Endothelial cell (in vitro differentiated cells): Measurements from ENCODE around the gene KISS1. TPM values are rescaled to one million over a fixed set of nuclear protein-coding genes. Genes with fewer than 3 reads are reported as not detected.

Experiments used
- DNase-seq: peaks from one replicate; pipeline ENCODE4 v3.0.0; 2021; ENCODE audit warnings: low spot score
- H3K27ac Mint-ChIP-seq: one replicate; pipeline ENCODE4 v1.8.0; 2021; ENCODE audit warnings: mixed read lengths, inconsistent platforms; ENCODE audit not compliant: unreplicated experiment
- H3K27me3 Mint-ChIP-seq: one replicate; pipeline ENCODE4 v1.8.0; 2021; ENCODE audit warnings: mild to moderate bottlenecking, moderate library complexity, mixed read lengths, inconsistent platforms; ENCODE audit not compliant: unreplicated experiment
- H3K36me3 Mint-ChIP-seq: one replicate; pipeline ENCODE4 v1.8.0; 2021; ENCODE audit warnings: mild to moderate bottlenecking, low read depth, mixed read lengths, inconsistent platforms; ENCODE audit not compliant: unreplicated experiment
- H3K4me1 Mint-ChIP-seq: one replicate; pipeline ENCODE4 v1.8.0; 2021; ENCODE audit warnings: mild to moderate bottlenecking, mixed read lengths, inconsistent platforms; ENCODE audit not compliant: unreplicated experiment
- H3K4me3 Mint-ChIP-seq: one replicate; pipeline ENCODE4 v1.8.0; 2021; ENCODE audit warnings: mild to moderate bottlenecking, mixed read lengths, inconsistent platforms; ENCODE audit not compliant: unreplicated experiment
- H3K9me3 Mint-ChIP-seq: one replicate; pipeline ENCODE4 v1.8.0; 2021; ENCODE audit warnings: mixed read lengths, inconsistent platforms; ENCODE audit not compliant: unreplicated experiment
- total RNA-seq: library from RNA; stranded (reverse); fragmentation: NEBNext Ultra II Directional; extraction: Animal tissue kit (Norgen Biotek cat#: 25700); gene quantifications from one replicate; pipeline ENCODE4 v1.2.1, GENCODE V29; 2021; ENCODE audit not compliant: unreplicated experiment
- TF ChIP-seq, protein P1 (sequence below): fragments of 200-600 bp; sonication (generic); IDR thresholded peaks from one replicate; pipeline ENCODE4 v1.5.0; 2021; ENCODE audit warnings: antibody characterized with exemption; ENCODE audit not compliant: unreplicated experiment

Gene KISS1
- total RNA-seq, 1 donor from 2014 or later: not detected

DNA sequence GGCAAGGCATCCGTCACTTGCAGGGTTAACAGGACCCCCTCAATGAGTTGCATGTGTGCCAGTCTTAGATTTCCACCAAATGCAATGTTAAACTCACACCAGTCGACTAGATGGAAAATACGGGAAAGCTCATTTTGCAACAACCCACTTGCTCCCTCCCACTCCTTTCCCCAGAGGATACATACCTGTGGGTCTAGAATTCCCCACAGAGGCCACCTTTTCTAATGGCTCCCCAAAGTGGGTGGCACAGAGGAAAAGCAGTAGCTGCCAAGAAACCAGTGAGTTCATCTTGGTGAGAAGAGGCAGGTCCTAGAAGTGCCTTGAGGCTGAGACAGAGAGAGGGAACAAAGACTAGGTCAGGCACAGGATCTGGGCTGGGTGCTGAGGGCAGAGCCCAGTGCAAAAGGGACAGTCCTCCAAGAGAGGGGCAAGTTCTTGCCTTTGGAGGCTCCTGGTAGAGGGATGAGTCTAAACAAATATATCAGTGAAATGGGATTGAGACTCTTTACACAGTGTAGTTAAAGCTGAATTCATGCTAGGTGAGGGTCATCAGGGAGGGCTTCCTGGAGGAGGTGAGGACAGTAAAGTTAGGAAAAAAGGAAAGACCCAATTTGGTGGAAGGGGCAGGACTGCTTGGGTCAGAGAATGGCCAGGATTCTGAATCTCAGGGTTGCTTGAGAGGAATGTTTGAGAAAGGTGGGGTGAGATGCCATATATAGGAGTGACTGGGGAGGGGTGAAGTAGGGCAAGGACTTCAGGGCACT, 3.5 kb downstream of the KISS1 start:
- H3K9me3 Mint-ChIP-seq: no peaks in the 10 kb centered on the region
- DNase-seq: no peak
- peaks cover 18% of the 10 kb centered on the region for H3K27me3 Mint-ChIP-seq
- H3K27ac Mint-ChIP-seq: no peak overlapping the region
- H3K36me3 Mint-ChIP-seq: no peaks in the 10 kb centered on the region
- peaks cover 7% of the 10 kb centered on the region for H3K4me1 Mint-ChIP-seq
- TF ChIP-seq, protein P1, sequence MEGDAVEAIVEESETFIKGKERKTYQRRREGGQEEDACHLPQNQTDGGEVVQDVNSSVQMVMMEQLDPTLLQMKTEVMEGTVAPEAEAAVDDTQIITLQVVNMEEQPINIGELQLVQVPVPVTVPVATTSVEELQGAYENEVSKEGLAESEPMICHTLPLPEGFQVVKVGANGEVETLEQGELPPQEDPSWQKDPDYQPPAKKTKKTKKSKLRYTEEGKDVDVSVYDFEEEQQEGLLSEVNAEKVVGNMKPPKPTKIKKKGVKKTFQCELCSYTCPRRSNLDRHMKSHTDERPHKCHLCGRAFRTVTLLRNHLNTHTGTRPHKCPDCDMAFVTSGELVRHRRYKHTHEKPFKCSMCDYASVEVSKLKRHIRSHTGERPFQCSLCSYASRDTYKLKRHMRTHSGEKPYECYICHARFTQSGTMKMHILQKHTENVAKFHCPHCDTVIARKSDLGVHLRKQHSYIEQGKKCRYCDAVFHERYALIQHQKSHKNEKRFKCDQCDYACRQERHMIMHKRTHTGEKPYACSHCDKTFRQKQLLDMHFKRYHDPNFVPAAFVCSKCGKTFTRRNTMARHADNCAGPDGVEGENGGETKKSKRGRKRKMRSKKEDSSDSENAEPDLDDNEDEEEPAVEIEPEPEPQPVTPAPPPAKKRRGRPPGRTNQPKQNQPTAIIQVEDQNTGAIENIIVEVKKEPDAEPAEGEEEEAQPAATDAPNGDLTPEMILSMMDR: no peak
- H3K4me3 Mint-ChIP-seq: no peak overlapping the region

DNA sequence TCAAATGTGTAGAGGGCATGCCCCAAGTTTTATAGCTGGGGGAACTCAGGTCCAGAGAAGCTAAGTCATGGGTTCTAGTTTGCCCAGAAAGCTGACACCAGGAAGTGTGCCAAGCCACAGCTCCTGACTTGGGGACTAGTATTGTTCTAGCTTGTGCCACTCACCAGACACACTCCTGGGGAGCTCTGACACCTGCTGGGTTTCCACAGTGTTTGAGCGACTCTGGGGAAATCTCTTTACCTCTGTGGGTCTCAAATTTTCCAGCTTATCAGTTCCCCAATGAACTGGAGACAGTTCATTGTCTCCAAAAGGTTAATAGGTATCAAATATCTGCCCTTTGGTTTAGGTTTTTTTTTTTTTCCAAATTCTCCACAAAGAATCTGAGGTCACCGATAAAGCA, 4.2 kb downstream of the KISS1 start:
- no peak overlapping the region for H3K4me3 Mint-ChIP-seq
- no peak for DNase-seq
- no peak overlapping the region for H3K27ac Mint-ChIP-seq
- H3K9me3 Mint-ChIP-seq: no peaks in the 10 kb centered on the region
- H3K27me3 Mint-ChIP-seq: peaks cover 20% of the 10 kb centered on the region
- peaks cover 7% of the 10 kb centered on the region for H3K4me1 Mint-ChIP-seq
- H3K36me3 Mint-ChIP-seq: no peaks in the 10 kb centered on the region
- TF ChIP-seq, protein P1: no peak

DNA sequence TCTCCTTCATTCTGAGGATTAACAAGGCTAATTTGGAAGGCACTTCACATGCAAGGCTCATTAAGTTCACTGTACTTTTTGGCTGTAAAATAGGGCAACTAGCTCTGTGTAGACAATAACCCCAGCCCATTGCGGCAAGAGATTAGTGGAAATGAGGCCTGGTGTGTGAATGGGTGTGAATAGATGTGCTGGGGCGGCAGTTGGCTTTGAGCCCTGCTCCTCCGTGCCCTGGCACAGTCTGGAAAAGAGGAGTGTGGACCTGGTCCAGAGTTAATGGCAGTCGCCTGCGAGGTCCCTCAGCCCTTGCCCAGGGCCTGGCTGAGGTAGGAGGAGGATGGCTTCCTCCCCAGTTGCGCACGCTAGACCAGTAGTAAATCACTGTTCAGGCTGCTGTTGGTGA, 4.8 kb downstream of the KISS1 start:
- Mint-ChIP-seq H3K4me3 (no peak overlapping the region), H3K9me3 (no peaks in the 10 kb centered on the region), H3K27me3 (peaks cover 21% of the 10 kb centered on the region), H3K27ac (no peak overlapping the region), H3K36me3 (no peaks in the 10 kb centered on the region), H3K4me1 (peaks cover 4% of the 10 kb centered on the region)
- TF ChIP-seq, protein P1: no peak
- DNase-seq: no peak

DNA sequence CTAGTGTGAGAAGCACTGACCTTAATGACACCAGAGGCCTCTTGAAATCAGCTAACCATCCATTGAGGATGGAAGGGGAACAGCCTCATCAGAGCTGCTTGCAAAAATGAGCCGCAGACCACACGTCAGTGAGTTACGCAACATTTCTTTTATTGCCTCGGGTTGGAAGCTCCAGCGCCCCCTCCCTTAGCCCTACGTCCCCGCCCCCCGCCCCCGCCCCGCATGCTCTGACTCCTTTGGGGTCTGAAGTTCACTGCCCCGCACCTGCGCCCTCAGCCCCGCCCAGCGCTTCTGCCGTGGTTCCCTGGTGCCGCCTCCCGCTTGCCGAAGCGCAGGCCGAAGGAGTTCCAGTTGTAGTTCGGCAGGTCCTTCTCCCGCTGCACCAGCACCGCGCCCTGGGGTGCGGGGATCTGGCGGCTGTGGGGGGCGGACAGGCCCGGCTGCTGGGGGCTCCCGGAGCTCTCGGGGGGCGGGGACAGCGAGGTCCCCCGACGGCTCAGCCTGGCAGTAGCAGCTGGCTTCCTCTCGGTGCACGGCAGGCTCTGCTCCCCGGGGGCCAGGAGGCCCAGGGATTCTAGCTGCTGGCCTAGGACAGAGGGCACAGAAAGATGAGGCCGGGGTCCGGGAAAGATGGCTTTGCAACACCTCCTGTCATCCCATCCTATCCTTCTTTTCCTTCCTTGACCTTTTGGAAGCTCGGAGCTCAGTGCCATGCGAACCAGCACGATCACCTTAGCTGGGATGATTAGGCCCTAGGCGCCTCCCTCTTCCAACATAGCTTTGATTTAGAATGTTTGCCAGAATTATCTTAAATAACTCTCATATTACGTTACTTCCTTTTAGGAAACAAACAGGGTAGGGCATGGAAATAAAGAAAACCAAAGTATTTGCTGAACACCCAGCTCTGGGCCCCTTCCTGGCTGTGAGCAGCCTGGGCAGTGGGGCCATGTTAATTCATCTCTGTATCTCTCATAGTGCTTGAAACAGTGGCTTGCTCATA, 5.8 kb downstream of the KISS1 start:
- H3K27me3 Mint-ChIP-seq: peaks cover 21% of the 10 kb centered on the region
- H3K4me1 Mint-ChIP-seq: peaks cover 4% of the 10 kb centered on the region
- H3K9me3 Mint-ChIP-seq: no peaks in the 10 kb centered on the region
- H3K4me3 Mint-ChIP-seq: no peak overlapping the region
- DNase-seq: no peak
- TF ChIP-seq, protein P1: no peak
- H3K36me3 Mint-ChIP-seq: no peaks in the 10 kb centered on the region
- H3K27ac Mint-ChIP-seq: no peak overlapping the region
